H1 (cell line): ENCODE data around the gene SGPP2. TPM values are rescaled to one million over a fixed set of nuclear protein-coding genes. Genes with fewer than 3 reads are reported as not detected.

Experiments used
- CTCF ChIA-PET: fragments of 300-600 bp; sonication (Branson Sonifier 250); formaldehyde crosslinking; loops from one replicate; lab custom pipeline; 2021; ENCODE audit not compliant: partially characterized antibody; lab: Charles Lee
- POLR2A ChIA-PET: fragments of 300-600 bp; sonication (Branson Sonifier 250); formaldehyde crosslinking; loops from one replicate; lab custom pipeline; 2021; ENCODE audit warnings: inconsistent platforms; ENCODE audit not compliant: partially characterized antibody; lab: Charles Lee
- DNase-seq, 2 experiments: peaks; one replicate each; pipeline versions ENCODE4 v3.0.0 to v3.0.0-alpha.2; 2010 to 2022; ENCODE audit warnings: low spot score in 2 of 2, low read depth in 1 of 2, mixed read lengths in 1 of 2
- FAIRE-seq: peaks from 2 replicates; lab custom pipeline; 2011; peaks lifted over from hg19 to GRCh38; lab: Jason Lieb, UNC
- H2AFZ ChIP-seq: 2 replicates; pipeline ENCODE4 v1.8.1; 2012; ENCODE audit warnings: low read length, inconsistent platforms
- H2AK5ac ChIP-seq: 2 replicates; pipeline ENCODE4 v1.6.1; 2013; ENCODE audit warnings: low read depth, low read length
- H2BK120ac ChIP-seq: replicated peaks from 2 replicates; pipeline ENCODE3; 2013; ENCODE audit warnings: low read depth, low read length, inconsistent platforms
- H2BK12ac ChIP-seq: 2 replicates; pipeline ENCODE4 v1.6.1; 2013; ENCODE audit warnings: low read depth, low read length
- H2BK15ac ChIP-seq: 2 replicates; pipeline ENCODE4 v1.6.1; 2013; ENCODE audit warnings: low read length
- H2BK20ac ChIP-seq: 2 replicates; pipeline ENCODE4 v1.6.1; 2013; ENCODE audit warnings: low read length
- H2BK5ac ChIP-seq: 2 replicates; pipeline ENCODE4 v1.6.1; 2013; ENCODE audit warnings: low read depth, low read length
- H3K14ac ChIP-seq: 2 replicates; pipeline ENCODE4 v1.6.1; 2013; ENCODE audit warnings: inconsistent platforms; ENCODE audit not compliant: insufficient read length
- H3K18ac ChIP-seq: 2 replicates; pipeline ENCODE4 v1.6.1; 2013; ENCODE audit warnings: low read length; ENCODE audit errors: extremely low read depth
- H3K23ac ChIP-seq: 2 replicates; pipeline ENCODE4 v1.6.1; 2013; ENCODE audit warnings: inconsistent platforms; ENCODE audit not compliant: insufficient read length
- H3K23me2 ChIP-seq: 2 replicates; pipeline ENCODE4 v1.6.1; 2013; ENCODE audit warnings: low read depth, low read length
- H3K27ac ChIP-seq: 2 replicates; pipeline ENCODE4 v1.6.1; 2011; ENCODE audit warnings: low read depth, low read length, inconsistent platforms
- H3K27me3 ChIP-seq, 4 experiments: replicated peaks in 1 of 4; 1 replicate in 1 of 4; 2 replicates in 3 of 4; pipeline versions ENCODE4 v1.6.1 to v1.8.1; 2011 to 2013; ENCODE audit warnings: low read length in 3 of 4, mild to moderate bottlenecking in 3 of 4, inconsistent platforms in 2 of 4, mixed read lengths in 2 of 4, moderate library complexity in 1 of 4; ENCODE audit not compliant: control insufficient read depth in 3 of 4, insufficient read depth in 3 of 4; ENCODE audit errors: extremely low read depth in 1 of 4
- H3K36me3 ChIP-seq, 4 experiments: 2 replicates each; pipeline versions ENCODE4 v1.6.1 to v1.8.1; 2011 to 2013; ENCODE audit warnings: mild to moderate bottlenecking in 4 of 4, low read length in 3 of 4, moderate library complexity in 2 of 4, control low read depth in 1 of 4, inconsistent platforms in 1 of 4; ENCODE audit not compliant: insufficient read depth in 4 of 4, control insufficient read depth in 2 of 4
- H3K4ac ChIP-seq: replicated peaks from 2 replicates; pipeline ENCODE3; 2013; ENCODE audit warnings: low read length, low read depth, mixed read lengths, inconsistent platforms; ENCODE audit not compliant: insufficient read length
- H3K4me1 ChIP-seq, 4 experiments: replicated peaks in 1 of 4; 1 replicate in 1 of 4; 2 replicates in 3 of 4; pipeline versions ENCODE4 v1.6.1 to v1.8.1; 2011 to 2013; ENCODE audit warnings: low read length in 3 of 4, inconsistent platforms in 2 of 4, mixed read lengths in 1 of 4; ENCODE audit not compliant: insufficient read depth in 4 of 4, control insufficient read depth in 3 of 4
- H3K4me2 ChIP-seq, 2 experiments: 2 replicates each; pipeline versions ENCODE4 v1.6.1 to v1.8.1; 2011 to 2013; ENCODE audit warnings: low read depth in 2 of 2, low read length in 2 of 2, control low read depth in 1 of 2, inconsistent platforms in 1 of 2, mild to moderate bottlenecking in 1 of 2; ENCODE audit not compliant: insufficient read depth in 1 of 2
- H3K4me3 ChIP-seq, 4 experiments: fragments of 200-600, 300-600 bp in 1 of 4; sonication (generic), shearing (Covaris generic), sonication (Bioruptor Twin) in 1 of 4; 2 replicates each; pipeline versions ENCODE4 v1.5.1 to v1.8.1; 2011 to 2016; ENCODE audit warnings: low read length in 4 of 4, low read depth in 3 of 4, control low read depth in 2 of 4, inconsistent platforms in 2 of 4, mild to moderate bottlenecking in 2 of 4, mixed read lengths in 1 of 4, moderate library complexity in 1 of 4; ENCODE audit not compliant: insufficient read depth in 2 of 4; ENCODE audit errors: extremely low read depth in 1 of 4
- H3K56ac ChIP-seq: replicated peaks from 2 replicates; pipeline ENCODE3; 2013; ENCODE audit warnings: low read depth, mild to moderate bottlenecking, mixed read lengths, low read length, inconsistent platforms; ENCODE audit not compliant: insufficient read length
- H3K79me1 ChIP-seq: 2 replicates; pipeline ENCODE4 v1.6.1; 2013; ENCODE audit warnings: low read depth, low read length, control low read depth
- H3K79me2 ChIP-seq, 2 experiments: 2 replicates each; pipeline versions ENCODE4 v1.6.1 to v1.8.1; 2012 to 2013; ENCODE audit warnings: low read length in 2 of 2, mild to moderate bottlenecking in 2 of 2, inconsistent platforms in 1 of 2; ENCODE audit not compliant: insufficient read depth in 2 of 2, control insufficient read depth in 1 of 2
- H3K9ac ChIP-seq, 4 experiments: replicated peaks in 1 of 4; 1 replicate in 1 of 4; 2 replicates in 3 of 4; pipeline versions ENCODE4 v1.6.1 to v1.8.1; 2011 to 2013; ENCODE audit warnings: low read depth in 3 of 4, low read length in 3 of 4, control low read depth in 2 of 4, mild to moderate bottlenecking in 2 of 4, moderate library complexity in 2 of 4, inconsistent platforms in 1 of 4; ENCODE audit errors: extremely low read depth in 1 of 4
- H3K9me3 ChIP-seq, 2 experiments: 2 replicates each; pipeline versions ENCODE4 v1.6.1 to v1.8.1; 2012 to 2013; ENCODE audit warnings: mild to moderate bottlenecking in 2 of 2, moderate library complexity in 2 of 2, control low read depth in 1 of 2, inconsistent platforms in 1 of 2, low read depth in 1 of 2, low read length in 1 of 2, mixed read lengths in 1 of 2; ENCODE audit not compliant: insufficient read depth in 2 of 2
- H4K20me1 ChIP-seq, 2 experiments: replicated peaks in 1 of 2; 2 replicates each; pipeline versions ENCODE3 to v1.8.1; 2011 to 2013; ENCODE audit warnings: inconsistent platforms in 2 of 2, low read length in 2 of 2, mild to moderate bottlenecking in 1 of 2; ENCODE audit not compliant: insufficient read depth in 2 of 2, control insufficient read depth in 1 of 2
- H4K5ac ChIP-seq: 2 replicates; pipeline ENCODE4 v1.6.1; 2013; ENCODE audit warnings: low read length, low read depth, mixed read lengths, inconsistent platforms; ENCODE audit not compliant: insufficient read length
- H4K8ac ChIP-seq: 2 replicates; pipeline ENCODE4 v1.8.0; 2013; ENCODE audit warnings: mild to moderate bottlenecking, moderate library complexity, low read length, inconsistent platforms; ENCODE audit not compliant: insufficient read depth; ENCODE audit errors: extremely low read depth
- H4K91ac ChIP-seq: replicated peaks from 2 replicates; pipeline ENCODE3; 2013; ENCODE audit warnings: low read length, mixed read lengths, inconsistent platforms; ENCODE audit not compliant: insufficient read length
- RAD21 ChIP-seq, 2 experiments: IDR thresholded peaks in 1 of 2; conservative IDR thresholded peaks in 1 of 2; 2 replicates each; pipeline ENCODE4 v1.6.1; 2011; ENCODE audit warnings: low read depth in 2 of 2, low read length in 2 of 2, improper control_type of control experiment in 1 of 2, inconsistent platforms in 1 of 2, mild to moderate bottlenecking in 1 of 2, moderate library complexity in 1 of 2
- SP1 ChIP-seq: IDR thresholded peaks from 2 replicates; pipeline ENCODE4 v1.6.1; 2011; ENCODE audit warnings: low read depth, low read length
- polyA plus RNA-seq, 7 experiments: library from polyadenylated mRNA; depleted of rRNA in 3 of 7; stranded (reverse) in 5 of 7; unstranded in 2 of 7; fragments of >200 nt in 5 of 7; fragments of 200-250 nt in 2 of 7; gene quantifications; 1 replicate in 5 of 7; 2 replicates in 1 of 7; 4 replicates in 1 of 7; pipeline versions ENCODE4 v1.2.1 to v1.2.3, GENCODE V29; 2011 to 2013; ENCODE audit warnings: missing spikeins in 2 of 7, mixed read lengths in 2 of 7
- total RNA-seq: library from RNA; stranded (reverse); fragmentation: NEBNext Ultra II Directional; extraction: Animal tissue kit (Norgen Biotek cat#: 25700); gene quantifications from 2 replicates; pipeline ENCODE4 v1.2.1, GENCODE V29; 2021
- TF ChIP-seq, protein P1 (sequence below), 3 experiments: IDR thresholded peaks; 1 replicate in 2 of 3; 2 replicates in 1 of 3; pipeline versions ENCODE4 v1.5.1 to v1.6.1; 2011; ENCODE audit warnings: low read length in 3 of 3, mild to moderate bottlenecking in 3 of 3, inconsistent platforms in 2 of 3, low read depth in 1 of 3, moderate library complexity in 1 of 3; ENCODE audit not compliant: insufficient read depth in 1 of 3; ENCODE audit errors: control extremely low read depth in 1 of 3

The SGPP2 gene
- total and polyA plus RNA-seq, 2 of the 8 experiments (the other 6 are each of a cell fraction or from before 2014, with no cell fraction given): 0.29 TPM; not detected in 1

DNA sequence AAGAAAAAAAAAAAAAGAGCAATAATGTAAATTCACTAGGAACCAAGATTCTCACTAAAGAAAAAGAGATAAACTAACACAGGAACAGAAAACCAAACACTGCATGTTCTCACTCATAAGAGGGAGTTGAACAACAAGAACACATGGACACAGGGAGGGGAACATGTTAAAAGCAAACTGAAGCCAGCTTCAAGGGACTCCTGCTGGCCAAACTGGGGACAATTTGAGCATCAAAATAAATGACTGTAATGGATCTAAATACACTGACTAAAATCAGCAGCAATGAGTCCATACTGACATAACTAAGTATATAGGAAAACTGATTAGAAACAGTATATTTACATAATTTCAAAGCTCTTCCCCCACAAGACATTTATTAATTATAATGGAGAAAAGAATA is 158.6 kb downstream of the SGPP2 start:
- no peak overlapping the region for H2BK12ac ChIP-seq
- H3K9ac ChIP-seq: no peak overlapping the region
- no peak overlapping the region for H2AK5ac ChIP-seq
- no peak for DNase-seq
- H2BK20ac ChIP-seq: no peak overlapping the region
- H3K56ac ChIP-seq: no peak overlapping the region
- no peak for FAIRE-seq
- ChIA-PET POLR2A (interaction anchor here (0.6 kb wide), 1 partner anchor 18 kb away, joined by 4 read pairs; no protein-coding TSS in a partner anchor), CTCF (interaction anchor here (0.6 to 2.7 kb wide), 7 partner anchors 12 to 357 kb away, joined by 3 to 12 read pairs (median 3); no protein-coding TSS in a partner anchor)
- no peak overlapping the region for H2BK120ac ChIP-seq
- H2BK5ac ChIP-seq: no peak overlapping the region
- H3K23me2 ChIP-seq: no peaks in the 10 kb centered on the region
- H3K79me1 ChIP-seq: no peaks in the 10 kb centered on the region
- no peak overlapping the region for H2AFZ ChIP-seq
- H3K4ac ChIP-seq: no peak overlapping the region
- H3K27me3 ChIP-seq: no peaks in the 10 kb centered on the region
- H3K4me3 ChIP-seq: no peak overlapping the region
- no peak overlapping the region for H3K14ac ChIP-seq
- H3K4me1 ChIP-seq: no peaks in the 10 kb centered on the region
- no peak overlapping the region for H3K18ac ChIP-seq
- H4K8ac ChIP-seq: no peak overlapping the region
- peaks cover 0 to 21% (median 3%) of the 10 kb centered on the region in 4 experiments; a peak in 4 of 8 replicates for H3K36me3 ChIP-seq
- peaks cover 7 to 9% of the 10 kb centered on the region in 2 experiments; a peak in 3 of 4 replicates for H3K9me3 ChIP-seq
- H3K27ac ChIP-seq: no peak overlapping the region
- no peak overlapping the region for H3K23ac ChIP-seq
- no peak overlapping the region for H2BK15ac ChIP-seq
- TF ChIP-seq SP1 (no peak), RAD21 (IDR thresholded peaks at IDR 0.05 in 1 of 2, conservative IDR thresholded peaks at IDR 0.05 in 1 of 2; ENCODE audit: low read depth in 2 of 2, low read length in 2 of 2) (peak in 1 of 2 experiments; percentile 17; a peak in 2 of 4 replicates)
- TF ChIP-seq, protein P1, sequence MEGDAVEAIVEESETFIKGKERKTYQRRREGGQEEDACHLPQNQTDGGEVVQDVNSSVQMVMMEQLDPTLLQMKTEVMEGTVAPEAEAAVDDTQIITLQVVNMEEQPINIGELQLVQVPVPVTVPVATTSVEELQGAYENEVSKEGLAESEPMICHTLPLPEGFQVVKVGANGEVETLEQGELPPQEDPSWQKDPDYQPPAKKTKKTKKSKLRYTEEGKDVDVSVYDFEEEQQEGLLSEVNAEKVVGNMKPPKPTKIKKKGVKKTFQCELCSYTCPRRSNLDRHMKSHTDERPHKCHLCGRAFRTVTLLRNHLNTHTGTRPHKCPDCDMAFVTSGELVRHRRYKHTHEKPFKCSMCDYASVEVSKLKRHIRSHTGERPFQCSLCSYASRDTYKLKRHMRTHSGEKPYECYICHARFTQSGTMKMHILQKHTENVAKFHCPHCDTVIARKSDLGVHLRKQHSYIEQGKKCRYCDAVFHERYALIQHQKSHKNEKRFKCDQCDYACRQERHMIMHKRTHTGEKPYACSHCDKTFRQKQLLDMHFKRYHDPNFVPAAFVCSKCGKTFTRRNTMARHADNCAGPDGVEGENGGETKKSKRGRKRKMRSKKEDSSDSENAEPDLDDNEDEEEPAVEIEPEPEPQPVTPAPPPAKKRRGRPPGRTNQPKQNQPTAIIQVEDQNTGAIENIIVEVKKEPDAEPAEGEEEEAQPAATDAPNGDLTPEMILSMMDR (IDR thresholded peaks at IDR 0.05; ENCODE audit: control extremely low read depth in 1 of 3, insufficient read depth in 1 of 3, low read depth in 1 of 3, low read length in 3 of 3): peak in 2 of 3 experiments; percentile 2 to 34; a peak in 1 of 4 replicates
- H3K79me2 ChIP-seq: 0 out of 4 replicates have a peak, but pooled peaks cover 0 to 5% of the 10 kb centered on the region in 2 experiments
- no peak overlapping the region for H4K5ac ChIP-seq
- no peak overlapping the region for H4K91ac ChIP-seq
- no peaks in the 10 kb centered on the region for H4K20me1 ChIP-seq
- H3K4me2 ChIP-seq: no peak overlapping the region
